Stimulated activated naive B cell treated with anti-CD40 and anti-IgM and Interleukin-4, amounts not matched to agents 10 μg/mL and 1 μg/mL and 100 μg/mL, for 72 hours (primary cell): ENCODE measurements around the gene PCSK6.

ENCODE experiments used
- ATAC-seq, 2 donors: fragments of 150-1000 bp; cut with Tn5 transposase; replicated peaks; 2 replicates each; pipeline ENCODE4 v1.10.0; 2021; ENCODE audit warnings: moderate library complexity in 1 of 2
- DNase-seq: peaks from one replicate; pipeline ENCODE4 v3.0.0; 2021
- H3K27ac Mint-ChIP-seq: one replicate; pipeline ENCODE4 v1.8.0; 2022; ENCODE audit warnings: mild to moderate bottlenecking, mixed read lengths
- H3K27me3 Mint-ChIP-seq, 2 donors: one replicate each; pipeline ENCODE4 v1.8.0; 2022; ENCODE audit warnings: mixed read lengths in 2 of 2
- H3K36me3 Mint-ChIP-seq, 2 donors: one replicate each; pipeline ENCODE4 v1.8.0; 2022; ENCODE audit warnings: mixed read lengths in 2 of 2, mild to moderate bottlenecking in 1 of 2
- H3K4me1 Mint-ChIP-seq, 2 donors: one replicate each; pipeline ENCODE4 v1.8.0; 2022; ENCODE audit warnings: mixed read lengths in 2 of 2, mild to moderate bottlenecking in 1 of 2
- H3K4me3 Mint-ChIP-seq, 2 donors: one replicate each; pipeline ENCODE4 v1.8.0; 2022; ENCODE audit warnings: mild to moderate bottlenecking in 2 of 2, mixed read lengths in 2 of 2, moderate library complexity in 1 of 2
- H3K9me3 Mint-ChIP-seq, 2 donors: one replicate each; pipeline ENCODE4 v1.8.0; 2022; ENCODE audit warnings: mixed read lengths in 2 of 2, mild to moderate bottlenecking in 1 of 2

PCSK6 gene

DNA sequence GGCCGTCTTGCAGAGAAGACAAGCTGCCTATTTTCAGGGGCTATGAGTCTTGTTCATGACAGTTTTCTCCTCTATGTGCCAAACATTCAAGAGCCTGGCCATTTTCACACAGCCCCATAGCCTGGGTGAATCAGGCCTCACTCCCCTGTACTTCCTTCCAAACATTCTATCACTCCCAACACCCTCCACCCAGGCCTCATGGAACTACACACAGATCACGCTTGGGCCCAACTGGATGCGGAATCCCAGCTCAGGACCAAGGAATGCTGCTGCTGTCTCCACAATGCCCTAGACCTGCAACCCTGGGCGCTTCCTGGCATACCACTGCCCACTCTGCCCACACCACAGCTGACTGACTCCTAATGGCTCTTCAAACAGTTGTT, 39.4 kb upstream of the PCSK6 start:
- no peak for DNase-seq
- Mint-ChIP-seq H3K27me3 (peaks cover 15 to 20% of the 10 kb centered on the region in 2 donors), H3K4me1 (no peaks in the 10 kb centered on the region), H3K9me3 (no peaks in the 10 kb centered on the region), H3K27ac (no peak overlapping the region), H3K4me3 (no peak overlapping the region), H3K36me3 (no peaks in the 10 kb centered on the region)
- ATAC-seq: no peak

DNA sequence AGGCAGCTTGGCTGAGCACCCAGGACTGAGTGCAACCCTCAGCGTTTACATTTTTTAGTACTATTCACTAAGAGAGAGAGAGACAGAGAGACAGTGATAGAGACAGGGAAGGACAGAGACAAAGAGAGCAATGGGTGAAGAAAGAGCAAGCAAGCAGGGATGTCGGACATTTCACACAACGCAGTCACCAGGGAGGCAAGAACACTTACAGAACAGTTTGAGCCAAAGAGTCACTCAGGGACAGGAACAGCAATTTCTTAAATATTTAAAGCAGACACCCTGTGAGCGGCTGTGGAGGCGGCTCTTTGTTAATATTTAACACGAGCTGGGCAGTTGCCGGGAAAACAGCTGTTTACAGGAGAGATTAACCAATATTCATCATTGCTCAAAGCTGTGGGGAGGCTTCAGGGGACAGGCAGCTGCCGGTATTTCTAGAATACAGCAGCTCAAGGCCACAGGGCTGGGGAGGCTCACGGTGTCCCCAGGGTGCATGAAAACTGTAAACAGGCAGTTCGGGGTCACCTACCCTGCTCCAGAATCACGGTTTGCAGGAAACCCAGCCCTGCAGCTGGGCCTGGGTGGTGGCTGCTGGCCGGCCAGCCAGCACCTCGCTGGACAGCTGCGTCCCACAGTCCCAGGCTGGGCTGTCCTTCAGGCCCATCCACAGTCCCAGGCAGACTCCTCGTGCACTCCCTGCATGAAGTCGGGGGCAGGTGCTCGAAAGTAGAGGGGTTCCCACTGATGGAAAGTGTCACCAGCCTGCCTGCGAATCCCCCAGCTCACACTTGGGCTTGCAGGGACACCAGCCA, 38.8 kb upstream of the PCSK6 start:
- peak in 1 of 2 donors; percentile 10 for ATAC-seq
- no peaks in the 10 kb centered on the region for H3K4me1 Mint-ChIP-seq
- H3K9me3 Mint-ChIP-seq: no peaks in the 10 kb centered on the region
- no peak overlapping the region for H3K4me3 Mint-ChIP-seq
- no peaks in the 10 kb centered on the region for H3K36me3 Mint-ChIP-seq
- no peak for DNase-seq
- H3K27ac Mint-ChIP-seq: no peak overlapping the region
- H3K27me3 Mint-ChIP-seq: peaks cover 20 to 25% of the 10 kb centered on the region in 2 donors

DNA sequence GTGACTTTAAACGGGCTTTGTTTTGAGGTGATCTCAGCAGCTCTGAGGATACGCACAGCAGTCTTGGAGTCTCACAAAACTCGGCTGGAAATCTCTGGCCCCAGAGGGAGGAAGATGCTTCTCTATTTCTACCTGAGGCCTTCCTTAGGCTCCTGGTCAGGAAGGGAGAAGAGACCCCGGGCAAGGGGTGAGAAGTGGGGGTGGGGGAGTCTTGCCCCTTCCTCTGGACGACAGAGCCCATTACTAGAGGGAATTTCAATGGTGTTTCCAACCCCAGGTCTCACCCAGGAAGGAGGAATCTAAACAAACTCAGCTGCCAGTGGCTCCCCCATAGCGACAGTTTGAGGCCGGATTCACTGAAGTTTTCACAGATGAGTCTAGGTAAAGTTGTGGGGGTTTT, 37.4 kb upstream of the PCSK6 start:
- no peak for ATAC-seq
- Mint-ChIP-seq H3K9me3 (no peaks in the 10 kb centered on the region), H3K27ac (no peak overlapping the region), H3K4me3 (no peak overlapping the region), H3K27me3 (peaks cover 10 to 25% of the 10 kb centered on the region in 2 donors), H3K4me1 (no peaks in the 10 kb centered on the region), H3K36me3 (no peaks in the 10 kb centered on the region)
- DNase-seq: no peak

DNA sequence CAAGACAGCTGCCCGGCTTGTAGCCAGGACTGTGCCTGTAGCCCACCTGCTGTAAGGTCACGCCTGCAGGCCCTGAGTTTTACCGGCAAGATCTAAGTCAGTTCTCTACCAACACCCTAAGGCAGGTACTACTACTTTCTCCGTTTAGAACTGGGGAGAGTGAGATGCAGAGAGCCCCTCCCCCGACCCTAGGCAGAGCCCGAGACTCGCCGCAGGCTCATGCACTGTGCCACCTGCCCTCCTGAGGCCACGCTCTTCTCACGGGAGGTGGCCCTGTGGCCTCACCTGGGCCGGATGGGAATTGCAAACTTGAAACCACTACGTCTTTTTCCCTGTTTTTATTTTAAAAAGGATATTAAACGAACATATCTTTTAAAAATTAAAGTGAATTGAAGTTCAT, 36.9 kb upstream of the PCSK6 start:
- no peak overlapping the region for H3K4me3 Mint-ChIP-seq
- ATAC-seq: no peak
- H3K36me3 Mint-ChIP-seq: no peaks in the 10 kb centered on the region
- H3K27ac Mint-ChIP-seq: no peak overlapping the region
- peaks cover 10 to 25% of the 10 kb centered on the region in 2 donors for H3K27me3 Mint-ChIP-seq
- no peaks in the 10 kb centered on the region for H3K9me3 Mint-ChIP-seq
- DNase-seq: no peak
- H3K4me1 Mint-ChIP-seq: peaks cover 0 to 3% of the 10 kb centered on the region in 2 donors

DNA sequence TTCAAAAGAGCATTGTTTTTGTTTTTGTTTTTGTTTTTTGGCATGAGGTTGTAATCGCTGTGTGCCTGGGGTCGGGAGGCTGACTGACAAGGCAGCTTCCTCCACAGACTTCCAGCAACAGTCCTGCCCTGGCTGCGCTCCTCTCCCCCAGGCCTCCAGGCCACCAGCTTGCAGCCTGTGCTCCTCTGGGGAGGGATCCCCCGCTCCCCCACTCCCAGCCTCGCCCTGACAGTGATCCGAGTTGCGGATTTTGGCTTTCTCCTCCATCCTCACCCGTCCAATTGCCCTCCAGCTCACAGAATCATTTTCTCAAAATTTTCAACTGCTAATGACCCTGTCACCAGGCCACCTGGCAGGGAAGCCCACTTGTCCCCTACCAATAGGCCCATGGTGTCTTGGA, 36.5 kb upstream of the PCSK6 start:
- ATAC-seq: no peak
- no peaks in the 10 kb centered on the region for H3K36me3 Mint-ChIP-seq
- peaks cover 10 to 25% of the 10 kb centered on the region in 2 donors for H3K27me3 Mint-ChIP-seq

DNA sequence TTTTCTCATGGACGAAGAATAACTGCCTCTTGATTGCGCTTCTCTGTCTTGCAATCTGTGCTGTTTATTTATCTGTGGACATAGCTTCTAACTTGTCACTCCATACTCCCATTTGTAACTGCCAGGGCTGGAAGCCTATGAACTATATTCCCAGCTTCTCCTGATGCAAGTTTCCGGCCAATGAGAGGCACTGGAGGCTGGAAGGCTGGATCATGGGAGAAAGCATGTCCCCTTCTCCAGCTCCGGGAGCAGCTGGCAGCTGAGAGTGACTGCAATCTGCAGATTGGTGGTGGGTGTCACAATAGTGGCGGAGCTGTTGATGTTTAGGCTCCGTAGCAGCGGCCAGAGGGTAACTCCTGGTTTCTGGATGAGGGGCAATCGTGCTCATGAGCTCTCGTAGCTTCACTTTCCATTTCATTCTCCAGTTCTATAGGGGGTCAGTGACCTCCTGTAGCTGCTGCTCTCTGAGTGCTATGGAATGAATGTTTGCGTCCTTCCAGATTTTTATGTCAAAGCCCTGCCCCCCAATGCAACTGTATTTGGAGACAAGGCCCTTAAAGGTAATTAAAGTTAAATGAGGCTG, 35.7 kb upstream of the PCSK6 start:
- Mint-ChIP-seq H3K27ac (no peak overlapping the region), H3K36me3 (no peaks in the 10 kb centered on the region), H3K4me1 (peaks cover 0 to 6% of the 10 kb centered on the region in 2 donors), H3K4me3 (no peak overlapping the region), H3K27me3 (peaks cover 17 to 30% of the 10 kb centered on the region in 2 donors), H3K9me3 (no peaks in the 10 kb centered on the region)
- no peak for ATAC-seq
- DNase-seq: no peak

More for the DNA sequence above, 36.5 kb upstream of the PCSK6 start:
- no peaks in the 10 kb centered on the region for H3K9me3 Mint-ChIP-seq
- no peak for DNase-seq
- no peak overlapping the region for H3K4me3 Mint-ChIP-seq
- peaks cover 0 to 6% of the 10 kb centered on the region in 2 donors for H3K4me1 Mint-ChIP-seq
- H3K27ac Mint-ChIP-seq: no peak overlapping the region

DNA sequence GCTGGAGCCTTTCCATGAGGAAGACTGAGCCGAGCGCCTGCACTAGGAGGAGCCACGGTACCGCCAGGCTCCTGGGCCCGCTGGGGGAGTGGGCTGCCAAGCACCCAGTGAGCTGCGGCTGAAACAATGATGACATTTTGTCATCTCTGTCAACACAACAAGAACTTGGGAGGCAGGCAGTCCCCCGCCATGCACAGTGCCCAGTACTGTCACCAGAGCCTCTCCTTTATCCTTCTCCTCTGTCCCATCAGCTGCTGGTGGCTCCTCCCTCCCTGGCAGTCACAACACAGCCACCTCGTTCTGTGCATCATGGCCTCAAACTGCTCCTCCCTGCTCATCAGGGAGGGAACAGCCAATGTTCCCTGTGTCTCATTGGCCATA, 34.0 kb upstream of the PCSK6 start:
- no peak for ATAC-seq
- Mint-ChIP-seq H3K27ac (no peak overlapping the region), H3K36me3 (no peaks in the 10 kb centered on the region), H3K4me1 (peaks cover 0 to 6% of the 10 kb centered on the region in 2 donors), H3K4me3 (no peak overlapping the region), H3K9me3 (peaks cover 2 to 7% of the 10 kb centered on the region in 2 donors), H3K27me3 (peaks cover 25 to 37% of the 10 kb centered on the region in 2 donors)
- DNase-seq: no peak

DNA sequence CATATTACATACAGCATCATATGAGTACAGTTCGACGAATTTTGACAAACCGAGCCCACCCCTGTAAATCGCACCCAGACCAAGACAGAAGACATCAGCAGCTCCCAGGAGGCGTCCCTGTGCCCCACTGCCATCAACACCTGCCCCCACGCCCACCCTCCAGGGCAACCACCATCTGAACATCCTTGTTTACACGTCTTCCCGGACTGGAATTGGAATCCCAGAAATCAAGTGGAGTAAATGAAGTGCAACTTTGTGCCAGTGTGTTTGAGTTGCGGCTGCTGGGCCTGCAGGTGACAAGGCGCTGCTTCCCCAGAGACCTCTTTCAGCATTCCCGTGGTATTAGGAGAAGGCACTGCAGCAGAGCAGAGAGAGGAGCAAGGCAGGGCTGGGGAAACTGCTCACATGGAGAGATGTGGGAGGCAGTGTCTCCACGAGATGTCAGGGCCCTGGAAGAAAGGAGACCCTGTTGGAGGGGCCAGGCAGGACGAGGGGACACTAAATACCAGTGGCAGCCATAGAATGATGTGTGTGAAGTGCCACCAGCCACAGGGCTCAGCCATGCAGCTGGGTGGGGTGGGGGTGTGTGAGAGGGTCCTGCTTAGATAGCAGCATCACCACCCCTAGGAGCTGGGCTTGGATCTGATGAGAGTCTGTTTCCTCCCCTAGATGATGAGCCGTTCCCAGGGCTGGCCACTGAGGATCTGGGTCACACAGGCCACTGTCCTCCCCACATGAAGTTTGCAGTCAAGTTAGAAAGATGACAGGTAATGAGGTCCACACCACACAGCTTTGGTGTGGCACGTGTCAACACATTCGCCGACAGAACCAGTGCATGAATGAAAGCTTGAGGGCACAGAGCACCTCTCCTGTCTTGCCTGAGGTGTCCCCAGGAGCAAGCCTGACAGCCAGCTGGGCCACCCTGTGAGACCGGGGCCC, 33.4 kb upstream of the PCSK6 start:
- no peak overlapping the region for H3K27ac Mint-ChIP-seq
- no peak for DNase-seq

DNA sequence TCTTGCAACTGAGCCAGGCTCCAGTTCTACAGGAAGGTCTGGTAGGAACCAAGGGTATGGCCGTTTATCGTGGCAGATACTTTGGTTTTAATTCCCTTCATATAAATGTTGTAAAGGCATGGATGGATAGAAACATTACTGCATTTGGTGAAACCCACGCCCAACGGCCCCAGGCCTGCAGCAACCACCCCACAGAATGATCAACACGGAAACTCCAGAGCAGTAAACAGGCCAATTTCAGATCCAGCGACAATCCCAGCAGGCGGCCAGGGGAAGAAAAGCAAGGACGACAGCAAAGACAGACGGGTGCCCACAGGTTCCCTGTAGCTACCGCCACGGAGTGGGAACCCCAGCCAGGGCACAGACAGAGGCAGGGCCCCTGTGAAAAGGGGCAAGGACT, 32.6 kb upstream of the PCSK6 start:
- Mint-ChIP-seq H3K36me3 (peaks cover 0 to 3% of the 10 kb centered on the region in 2 donors), H3K9me3 (peaks cover 9 to 15% of the 10 kb centered on the region in 2 donors), H3K4me3 (no peak overlapping the region), H3K27ac (no peak overlapping the region), H3K27me3 (peaks cover 30 to 32% of the 10 kb centered on the region in 2 donors), H3K4me1 (peaks cover 0 to 6% of the 10 kb centered on the region in 2 donors)
- DNase-seq: no peak
- no peak for ATAC-seq

More for the DNA sequence above, 33.4 kb upstream of the PCSK6 start:
- ATAC-seq: no peak
- peaks cover 29 to 33% of the 10 kb centered on the region in 2 donors for H3K27me3 Mint-ChIP-seq
- H3K4me1 Mint-ChIP-seq: peaks cover 0 to 6% of the 10 kb centered on the region in 2 donors
- no peak overlapping the region for H3K4me3 Mint-ChIP-seq
- peaks cover 0 to 3% of the 10 kb centered on the region in 2 donors for H3K36me3 Mint-ChIP-seq
- peaks cover 7 to 12% of the 10 kb centered on the region in 2 donors for H3K9me3 Mint-ChIP-seq

DNA sequence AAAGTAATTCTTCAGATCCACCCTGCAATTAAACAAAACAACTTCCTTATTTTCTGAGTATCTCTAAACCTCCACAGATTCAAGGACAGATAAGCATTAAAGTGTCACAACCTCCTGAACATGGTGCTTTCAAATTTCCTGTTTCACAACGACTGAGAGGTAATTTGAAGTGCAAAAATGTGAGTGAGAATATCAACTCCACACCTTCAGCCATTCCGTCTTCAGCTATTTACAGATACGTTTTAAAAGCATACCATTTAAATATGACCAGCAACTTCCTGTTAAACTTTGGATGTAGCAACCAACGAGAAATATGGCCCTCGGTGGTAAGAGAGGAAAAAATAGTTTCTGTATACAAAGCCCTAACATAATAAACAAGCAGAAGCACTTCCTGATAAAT, 32.1 kb upstream of the PCSK6 start:
- Mint-ChIP-seq H3K4me3 (no peak overlapping the region), H3K27ac (no peak overlapping the region), H3K36me3 (peaks cover 0 to 3% of the 10 kb centered on the region in 2 donors), H3K4me1 (peaks cover 0 to 6% of the 10 kb centered on the region in 2 donors), H3K9me3 (peaks cover 12 to 16% of the 10 kb centered on the region in 2 donors), H3K27me3 (peaks cover 30 to 32% of the 10 kb centered on the region in 2 donors)
- no peak for DNase-seq
- ATAC-seq: no peak

DNA sequence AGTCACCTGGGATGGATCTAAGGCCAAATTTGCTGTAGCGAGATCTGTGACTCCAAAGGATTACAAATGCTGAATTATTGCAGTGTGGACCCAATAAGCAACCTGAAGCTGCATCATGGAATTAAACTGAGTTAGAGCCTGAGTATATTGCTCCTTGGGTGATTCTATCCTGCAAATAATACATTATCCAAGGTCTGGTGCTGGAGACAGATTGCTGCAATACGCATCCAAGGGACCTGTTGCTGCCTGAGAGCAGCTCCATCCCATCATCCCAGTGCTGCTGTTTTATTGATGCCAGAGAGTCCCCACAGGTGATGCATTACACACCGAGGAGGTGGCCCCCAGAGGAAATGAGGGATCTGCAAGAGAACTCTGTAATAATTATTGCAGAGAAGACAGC, 31.6 kb upstream of the PCSK6 start:
- peaks cover 0 to 3% of the 10 kb centered on the region in 2 donors for H3K36me3 Mint-ChIP-seq
- H3K27ac Mint-ChIP-seq: no peak overlapping the region
- ATAC-seq: no peak
- no peak for DNase-seq
- no peak overlapping the region for H3K4me3 Mint-ChIP-seq
- H3K9me3 Mint-ChIP-seq: peaks cover 14 to 19% of the 10 kb centered on the region in 2 donors
- H3K4me1 Mint-ChIP-seq: peaks cover 0 to 6% of the 10 kb centered on the region in 2 donors
- H3K27me3 Mint-ChIP-seq: peaks cover 29 to 30% of the 10 kb centered on the region in 2 donors

DNA sequence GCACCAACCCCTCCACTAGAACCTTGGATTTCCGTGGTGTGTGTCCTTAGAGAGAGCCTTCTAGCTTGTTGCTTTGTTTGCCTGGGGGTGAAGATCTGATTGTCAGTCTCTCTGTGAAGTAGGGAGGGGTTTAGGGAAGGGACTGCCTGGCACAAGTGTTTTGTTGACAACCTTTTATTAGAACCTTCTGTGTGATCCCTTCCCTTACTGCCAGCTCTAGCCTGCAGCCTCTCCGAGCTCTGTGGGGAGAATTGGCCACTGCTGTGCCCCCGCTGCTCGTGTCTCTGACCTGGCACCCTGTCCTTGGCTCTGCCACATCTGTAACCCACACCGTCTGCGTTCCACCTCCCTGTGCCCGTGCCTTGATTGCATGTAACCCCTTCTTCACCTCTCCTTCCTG, 30.9 kb upstream of the PCSK6 start:
- H3K4me3 Mint-ChIP-seq: no peak overlapping the region
- H3K9me3 Mint-ChIP-seq: peaks cover 18 to 26% of the 10 kb centered on the region in 2 donors
- H3K36me3 Mint-ChIP-seq: peaks cover 0 to 4% of the 10 kb centered on the region in 2 donors
- no peak overlapping the region for H3K27ac Mint-ChIP-seq
- no peak for ATAC-seq
- DNase-seq: no peak
- H3K27me3 Mint-ChIP-seq: peaks cover 27 to 30% of the 10 kb centered on the region in 2 donors
- peaks cover 0 to 6% of the 10 kb centered on the region in 2 donors for H3K4me1 Mint-ChIP-seq

DNA sequence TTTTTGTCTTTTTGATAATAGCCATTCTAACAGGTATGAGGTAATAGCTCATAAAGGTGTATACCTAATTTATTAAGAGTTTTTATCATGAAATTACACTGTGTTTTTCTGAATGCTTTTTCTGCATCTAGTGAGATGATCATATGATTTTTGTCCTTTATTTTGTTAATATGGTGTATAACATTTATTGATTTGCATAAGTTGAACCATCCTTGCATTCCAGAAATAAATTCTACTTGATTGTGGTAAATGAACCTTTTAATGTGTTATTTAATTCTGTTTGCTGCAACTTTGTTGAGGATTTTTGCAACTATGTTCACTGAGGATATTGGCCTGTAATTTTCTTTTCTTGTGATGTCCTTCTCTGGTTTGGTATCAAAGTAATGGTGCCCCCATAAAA, 28.0 kb upstream of the PCSK6 start:
- H3K36me3 Mint-ChIP-seq: peaks cover 0 to 4% of the 10 kb centered on the region in 2 donors
- no peak for ATAC-seq
- DNase-seq: no peak
- peaks cover 17 to 20% of the 10 kb centered on the region in 2 donors for H3K27me3 Mint-ChIP-seq
- H3K4me1 Mint-ChIP-seq: peaks cover 0 to 6% of the 10 kb centered on the region in 2 donors
- H3K9me3 Mint-ChIP-seq: peaks cover 19 to 26% of the 10 kb centered on the region in 2 donors
- no peak overlapping the region for H3K27ac Mint-ChIP-seq
- no peak overlapping the region for H3K4me3 Mint-ChIP-seq

DNA sequence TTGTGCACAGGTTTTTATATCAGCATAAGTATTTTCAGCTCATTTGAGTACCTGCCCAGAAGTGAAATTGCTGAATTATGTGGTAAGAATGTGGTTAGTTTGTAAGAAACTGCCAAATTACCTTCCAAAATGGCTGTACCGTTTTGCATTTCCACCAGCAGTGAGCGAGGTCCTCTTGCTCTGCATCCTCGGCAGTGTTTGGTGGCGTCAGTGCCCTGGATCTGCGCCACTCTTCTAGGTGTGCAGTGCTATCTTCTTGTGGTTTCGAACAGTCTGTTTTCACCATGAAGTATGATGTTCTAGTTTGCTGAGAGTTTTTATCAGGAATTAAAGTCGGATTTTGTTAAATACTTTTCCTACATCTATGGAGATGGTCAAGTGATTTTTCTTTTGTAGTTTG, 24.8 kb upstream of the PCSK6 start:
- H3K4me3 Mint-ChIP-seq: no peak overlapping the region
- no peak for DNase-seq
- peaks cover 4 to 14% of the 10 kb centered on the region in 2 donors for H3K27me3 Mint-ChIP-seq
- peaks cover 0 to 4% of the 10 kb centered on the region in 2 donors for H3K36me3 Mint-ChIP-seq
- no peaks in the 10 kb centered on the region for H3K4me1 Mint-ChIP-seq
- ATAC-seq: no peak
- no peak overlapping the region for H3K27ac Mint-ChIP-seq
- H3K9me3 Mint-ChIP-seq: peaks cover 17 to 19% of the 10 kb centered on the region in 2 donors
